Brain microvascular endothelial cell (primary cell): ENCODE data around the gene RBM39.

Source experiments
- DNase-seq: peaks from one replicate; pipeline ENCODE4 v3.0.0-alpha.2; 2020
- H3K27ac ChIP-seq: fragments of 250-450 bp; sonication (Bioruptor Pico); 2 replicates; pipeline ENCODE4 v1.5.1; 2020; ENCODE audit warnings: mild to moderate bottlenecking, moderate library complexity
- H3K27me3 ChIP-seq: fragments of 250-450 bp; sonication (Bioruptor Pico); replicated peaks from 2 replicates; pipeline ENCODE4 v1.5.1; 2020; ENCODE audit warnings: mild to moderate bottlenecking
- H3K36me3 ChIP-seq: fragments of 250-450 bp; sonication (Bioruptor Pico); replicated peaks from 2 replicates; pipeline ENCODE4 v1.5.1; 2020; ENCODE audit warnings: mild to moderate bottlenecking
- H3K4me3 ChIP-seq: 2 replicates; pipeline ENCODE4 v1.5.1; 2011; ENCODE audit warnings: low read depth, mild to moderate bottlenecking, control low read depth, low read length, moderate library complexity
- in situ Hi-C: cut with HindIII; loops from 2 replicates; pipeline ENCODE4 v1.10.0; 2017; ENCODE audit warnings: low sequenced_read_pairs, low pct_ligation_motif_present
- TF ChIP-seq, protein P1 (sequence below): IDR thresholded peaks from 2 replicates; pipeline ENCODE4 v1.5.1; 2011; ENCODE audit warnings: low read depth, mild to moderate bottlenecking, moderate library complexity, low read length, control low read depth, inconsistent platforms; ENCODE audit errors: missing control alignments

Gene RBM39

DNA sequence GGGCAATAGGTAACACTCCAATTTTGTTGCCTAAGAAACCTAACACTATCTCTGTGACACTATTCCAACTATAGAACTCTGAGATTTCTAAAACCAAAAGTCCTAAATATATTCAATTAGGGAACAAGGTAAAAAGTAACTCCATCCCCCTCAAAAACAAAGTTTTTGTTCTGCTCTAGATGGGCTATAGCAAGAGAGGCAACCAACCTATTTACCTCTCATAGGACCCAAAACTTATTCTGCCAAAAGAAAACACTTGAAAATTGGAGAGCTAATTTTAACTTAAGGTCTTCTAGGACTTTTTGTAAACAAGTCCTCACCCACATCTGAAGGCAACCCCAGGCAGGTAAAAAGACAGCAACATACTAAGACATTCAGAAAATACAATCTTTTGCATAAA, 7.7 kb downstream of the RBM39 start:
- no peak overlapping the region for H3K4me3 ChIP-seq
- no peak for DNase-seq
- in situ Hi-C loops = loop anchor here (25.0 kb wide), 1 partner anchor 153 kb away; no protein-coding TSS in a partner anchor
- H3K27ac ChIP-seq = no peak overlapping the region
- H3K27me3 ChIP-seq = no peaks in the 10 kb centered on the region
- peaks cover 94% of the 10 kb centered on the region for H3K36me3 ChIP-seq
- TF ChIP-seq, protein P1, sequence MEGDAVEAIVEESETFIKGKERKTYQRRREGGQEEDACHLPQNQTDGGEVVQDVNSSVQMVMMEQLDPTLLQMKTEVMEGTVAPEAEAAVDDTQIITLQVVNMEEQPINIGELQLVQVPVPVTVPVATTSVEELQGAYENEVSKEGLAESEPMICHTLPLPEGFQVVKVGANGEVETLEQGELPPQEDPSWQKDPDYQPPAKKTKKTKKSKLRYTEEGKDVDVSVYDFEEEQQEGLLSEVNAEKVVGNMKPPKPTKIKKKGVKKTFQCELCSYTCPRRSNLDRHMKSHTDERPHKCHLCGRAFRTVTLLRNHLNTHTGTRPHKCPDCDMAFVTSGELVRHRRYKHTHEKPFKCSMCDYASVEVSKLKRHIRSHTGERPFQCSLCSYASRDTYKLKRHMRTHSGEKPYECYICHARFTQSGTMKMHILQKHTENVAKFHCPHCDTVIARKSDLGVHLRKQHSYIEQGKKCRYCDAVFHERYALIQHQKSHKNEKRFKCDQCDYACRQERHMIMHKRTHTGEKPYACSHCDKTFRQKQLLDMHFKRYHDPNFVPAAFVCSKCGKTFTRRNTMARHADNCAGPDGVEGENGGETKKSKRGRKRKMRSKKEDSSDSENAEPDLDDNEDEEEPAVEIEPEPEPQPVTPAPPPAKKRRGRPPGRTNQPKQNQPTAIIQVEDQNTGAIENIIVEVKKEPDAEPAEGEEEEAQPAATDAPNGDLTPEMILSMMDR = no peak

DNA sequence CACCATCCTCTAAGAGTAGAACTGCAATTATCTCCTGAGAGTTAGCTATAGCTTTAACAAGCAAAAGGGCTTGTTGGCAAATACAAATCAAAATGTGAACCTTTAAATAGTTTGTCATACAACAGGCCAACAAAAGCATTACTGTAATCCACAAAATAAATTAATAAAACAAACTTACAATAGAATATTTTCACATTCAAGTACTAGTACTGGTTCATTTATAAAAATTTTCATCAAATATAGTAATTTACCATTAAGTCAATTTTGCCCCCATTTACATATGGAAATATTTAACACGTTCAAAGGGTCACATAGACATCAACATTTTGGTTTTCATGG, 9.4 kb downstream of the RBM39 start:
- TF ChIP-seq, protein P1 = no peak
- H3K27me3 ChIP-seq = no peaks in the 10 kb centered on the region
- DNase-seq = no peak
- H3K36me3 ChIP-seq = peaks cover 97% of the 10 kb centered on the region
- in situ Hi-C loops = loop anchor here (25.0 kb wide), 1 partner anchor 155 kb away; no protein-coding TSS in a partner anchor
- H3K4me3 ChIP-seq = no peak overlapping the region
- H3K27ac ChIP-seq = no peak overlapping the region

DNA sequence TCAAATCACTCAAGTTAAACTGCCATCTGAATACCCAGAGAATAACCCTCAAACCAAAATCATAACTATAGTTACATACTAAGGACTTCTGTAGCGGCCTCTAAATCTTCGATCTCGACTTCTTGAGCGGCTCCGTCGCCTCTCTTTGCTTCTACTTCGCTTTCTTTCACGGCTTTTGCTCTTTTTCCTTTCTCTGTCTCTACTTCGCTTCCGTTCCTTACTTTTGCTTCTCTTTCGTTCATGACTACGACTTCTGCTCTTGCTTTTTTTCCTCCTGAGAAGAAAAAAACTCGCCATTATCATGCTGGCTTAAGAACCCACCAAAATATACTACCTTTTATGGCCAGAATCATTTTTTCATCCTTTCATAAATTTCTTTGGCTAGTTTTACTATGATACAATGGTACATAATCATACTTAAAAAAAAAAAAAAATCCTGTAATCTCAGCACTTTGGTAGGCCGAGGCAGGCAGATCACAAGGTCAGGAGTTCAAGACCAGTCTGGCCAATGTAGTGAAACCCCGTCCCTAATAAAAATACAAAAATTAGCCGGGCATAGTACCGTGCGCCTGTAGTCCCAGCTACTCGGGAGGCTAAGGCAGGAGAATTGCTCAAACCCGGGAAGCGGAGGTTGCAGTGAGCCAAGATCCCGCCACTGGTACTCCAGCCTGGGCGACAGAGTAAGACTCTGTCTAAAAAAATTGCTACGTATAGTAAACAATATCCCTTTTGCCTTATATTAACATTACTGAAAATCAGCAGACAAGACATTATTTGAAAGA, 10.0 kb downstream of the RBM39 start:
- H3K27me3 ChIP-seq = no peaks in the 10 kb centered on the region
- H3K4me3 ChIP-seq = no peak overlapping the region
- no peak overlapping the region for H3K27ac ChIP-seq
- TF ChIP-seq, protein P1 = no peak
- in situ Hi-C loops = loop anchor here (25.0 kb wide), 1 partner anchor 155 kb away; no protein-coding TSS in a partner anchor
- DNase-seq = no peak
- H3K36me3 ChIP-seq = peaks cover 95% of the 10 kb centered on the region

DNA sequence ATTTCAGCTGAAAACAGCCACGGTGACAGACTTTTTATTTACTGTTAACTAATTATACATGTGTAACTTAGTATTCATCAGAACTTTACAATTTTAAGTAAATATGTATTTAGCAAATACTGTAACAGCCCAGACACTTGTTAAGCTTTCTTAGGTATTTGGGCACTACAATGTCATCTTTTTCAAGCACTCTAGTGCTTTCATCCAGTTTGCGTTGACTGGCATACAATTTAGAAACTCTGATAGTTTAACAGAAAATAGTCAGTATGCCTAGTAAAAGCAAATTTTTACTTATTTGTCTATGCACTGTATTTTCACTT, 10.6 kb downstream of the RBM39 start:
- no peak for DNase-seq
- Histone ChIP-seq H3K27me3 (no peaks in the 10 kb centered on the region), H3K27ac (no peak overlapping the region), H3K4me3 (no peak overlapping the region), H3K36me3 (peaks cover 95% of the 10 kb centered on the region)
- TF ChIP-seq, protein P1 = no peak
- in situ Hi-C loops = loop anchor here (25.0 kb wide), 1 partner anchor 156 kb away; no protein-coding TSS in a partner anchor

DNA sequence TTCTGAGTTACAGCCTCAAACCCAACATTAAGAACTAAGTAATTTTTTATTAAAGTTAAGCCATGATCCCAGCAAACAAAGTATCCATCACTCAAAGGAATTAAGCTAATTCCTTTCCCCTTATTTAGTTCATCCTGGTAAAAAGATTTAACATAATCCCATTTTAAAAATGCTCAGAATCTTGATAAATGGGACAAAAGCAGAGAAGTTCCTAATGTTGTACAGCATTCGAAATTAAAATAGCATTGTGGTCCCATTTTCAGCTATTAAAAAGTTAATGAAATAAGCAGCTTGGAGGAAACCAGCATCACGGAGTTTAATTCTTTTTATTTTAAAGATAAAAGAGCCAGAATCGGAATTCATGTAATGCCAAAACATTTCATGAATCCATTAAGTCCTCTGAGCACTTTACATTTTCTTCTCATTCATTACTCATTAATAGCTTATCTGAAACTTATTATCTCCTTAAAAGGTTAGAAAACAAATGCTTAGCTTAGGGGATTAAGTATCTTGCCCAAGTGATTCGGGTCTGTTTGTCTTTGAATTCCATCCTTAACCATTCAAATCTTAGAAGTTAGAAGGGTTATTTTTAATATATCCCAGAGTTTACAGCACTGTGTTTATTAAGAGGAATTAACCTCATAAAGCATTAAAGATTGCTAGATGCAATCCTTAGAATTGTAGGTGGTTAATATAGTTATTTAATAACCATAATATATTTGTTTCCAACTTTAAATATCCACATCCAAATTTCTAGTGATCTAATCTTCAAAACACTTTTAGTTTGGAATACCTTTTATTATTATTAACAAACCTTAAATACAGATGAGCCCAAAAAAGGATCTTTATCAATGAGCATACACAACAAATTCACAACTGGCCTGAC, 11.2 kb downstream of the RBM39 start:
- TF ChIP-seq, protein P1 = no peak
- H3K27ac ChIP-seq = no peak overlapping the region
- in situ Hi-C loops = loop anchor here (25.0 kb wide), 1 partner anchor 156 kb away; no protein-coding TSS in a partner anchor
- no peaks in the 10 kb centered on the region for H3K27me3 ChIP-seq
- DNase-seq = no peak
- H3K36me3 ChIP-seq = peaks cover 95% of the 10 kb centered on the region
- H3K4me3 ChIP-seq = no peak overlapping the region
